Mesenteric fat pad (tissue), 1 donor: ENCODE results near the gene SIK3. TPM values are rescaled to one million over a fixed set of nuclear protein-coding genes. Genes with fewer than 3 reads are reported as not detected.

Experiments
- DNase-seq: peaks from one replicate; pipeline ENCODE4 v3.0.0-alpha.2; 2020; ENCODE audit warnings: low spot score
- total RNA-seq: library from RNA; stranded (reverse); fragmentation: NEBNext Ultra II Directional; extraction: Animal tissue kit (Norgen Biotek cat#: 25700); gene quantifications from one replicate; pipeline ENCODE4 v1.2.1, GENCODE V29; 2021
- donor health status: DM: yes; HTN: yes; CAD: no.

SIK3 gene
- total RNA-seq, 1 donor from 2014 or later: 39.2 TPM

DNA sequence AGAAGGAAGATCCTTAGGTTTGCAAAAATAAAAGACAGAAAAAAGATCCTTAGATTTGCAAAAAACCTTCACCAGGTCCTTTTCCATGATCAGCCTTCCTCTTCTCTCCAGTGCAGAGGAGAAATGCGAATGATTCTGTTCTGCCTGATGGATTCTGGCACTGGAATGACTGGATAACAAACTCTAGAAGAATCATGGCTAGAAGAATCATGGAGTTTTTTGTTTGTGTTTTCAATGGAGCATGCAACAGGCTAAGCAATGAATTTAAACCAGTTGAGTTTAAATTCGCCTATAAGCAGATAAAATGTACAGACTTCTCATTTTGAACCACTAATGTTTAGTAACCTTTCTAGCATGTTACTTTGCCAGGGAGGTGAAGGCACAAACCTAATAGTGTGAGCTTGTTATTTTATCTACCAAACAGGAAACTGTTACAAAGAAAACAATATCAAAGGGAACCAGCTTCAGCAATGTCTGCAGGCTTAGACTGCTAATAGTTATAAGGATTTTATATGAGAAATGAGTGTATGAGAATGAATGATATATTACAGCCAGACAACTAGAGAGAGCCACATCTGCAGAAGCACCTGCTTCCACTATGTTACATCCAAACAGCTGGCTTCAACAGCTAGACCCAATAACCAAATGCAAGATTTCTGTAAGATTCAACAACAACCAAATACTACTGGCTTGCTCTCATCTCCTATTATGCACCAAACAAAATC is 196.1 kb downstream of the SIK3 start:
- no peak for DNase-seq

DNA sequence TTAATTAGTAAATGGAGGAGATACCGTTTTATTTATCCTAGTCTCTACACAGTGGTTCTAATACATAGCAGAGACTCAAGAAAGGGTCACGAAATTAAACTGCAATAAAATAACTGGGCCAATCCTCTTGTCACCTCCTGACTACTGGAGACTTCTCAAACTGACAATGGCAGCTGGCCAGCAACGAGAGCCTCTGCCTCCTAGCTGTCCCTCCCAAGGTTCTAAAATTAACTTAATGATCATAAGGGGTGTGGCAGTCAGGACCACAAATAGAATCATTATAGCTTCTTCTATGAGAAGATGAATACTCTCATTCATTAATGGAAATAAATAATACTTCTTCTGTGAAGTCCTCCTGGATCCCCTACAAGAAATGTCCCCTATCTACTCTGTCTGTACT is 197.0 kb downstream of the SIK3 start:
- DNase-seq: no peak

DNA sequence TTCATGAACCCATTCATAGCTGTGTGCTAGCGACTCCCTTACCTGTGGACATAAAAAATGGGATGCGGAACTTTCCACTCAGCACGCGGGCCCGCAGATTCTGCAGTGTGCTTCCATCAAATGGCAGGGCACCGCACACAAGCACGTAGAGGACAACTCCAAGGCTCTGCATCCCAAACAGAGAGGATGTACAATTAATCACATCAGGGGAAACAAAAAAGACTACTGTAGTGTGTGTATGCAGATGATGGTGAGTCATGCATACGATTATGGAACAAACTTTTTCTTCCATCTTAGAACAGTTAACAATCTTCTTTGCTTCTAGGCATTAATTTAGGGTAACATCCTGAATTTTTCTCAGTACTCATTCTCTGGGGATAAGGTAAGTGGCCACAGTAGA is 202.0 kb downstream of the SIK3 start:
- no peak for DNase-seq

DNA sequence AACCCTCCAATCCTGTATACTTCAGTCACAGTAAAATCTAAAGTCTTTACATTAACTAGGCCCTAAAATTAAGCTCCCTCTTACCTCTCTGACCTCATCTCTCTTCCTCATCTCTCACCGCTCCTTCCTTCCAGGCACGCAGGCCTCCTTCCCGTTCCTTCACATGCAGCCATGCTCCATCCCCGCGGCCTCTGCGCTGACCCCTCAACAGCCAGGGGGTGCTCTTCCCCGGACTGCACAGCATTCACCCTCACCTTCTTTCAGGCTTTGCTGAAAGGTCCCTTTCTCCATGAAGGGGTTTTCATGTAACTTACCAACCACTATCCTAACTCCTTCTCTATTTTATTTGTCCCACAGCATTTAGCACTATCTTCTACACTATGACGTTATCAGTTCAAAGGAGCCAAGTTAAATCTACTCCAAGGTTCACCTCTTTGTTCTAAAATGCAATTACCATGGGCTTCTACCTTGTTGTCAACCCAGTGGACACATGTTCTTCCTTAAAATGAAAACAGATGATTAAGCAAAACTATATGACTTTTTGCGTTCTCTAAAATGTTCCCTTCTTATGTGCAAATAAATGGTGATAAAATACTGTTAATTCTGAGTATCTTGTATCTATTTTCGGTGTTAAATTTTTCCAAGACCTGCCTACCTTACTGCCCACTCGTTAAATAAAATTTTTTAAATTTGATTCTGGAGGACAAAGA is 203.0 kb downstream of the SIK3 start:
- DNase-seq: no peak

DNA sequence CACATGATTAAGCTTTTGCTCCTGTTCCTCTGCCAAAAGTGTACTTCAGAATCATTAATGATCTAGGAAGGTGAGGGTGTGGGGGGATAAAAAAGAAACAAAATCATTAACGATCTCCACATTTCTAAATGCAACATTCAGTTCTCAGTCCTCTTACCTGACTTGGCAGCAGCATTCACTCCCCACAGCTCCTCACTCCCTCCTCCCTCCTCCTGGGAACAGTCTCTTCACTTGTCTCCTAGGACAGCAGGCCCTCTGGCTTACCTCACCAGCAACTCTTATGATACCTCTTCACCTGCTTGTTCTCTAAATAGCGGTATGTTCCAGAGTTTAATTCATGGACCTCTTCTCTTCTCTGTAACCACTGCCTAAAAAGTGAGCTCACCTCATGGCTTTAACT is 204.3 kb downstream of the SIK3 start:
- no peak for DNase-seq

DNA sequence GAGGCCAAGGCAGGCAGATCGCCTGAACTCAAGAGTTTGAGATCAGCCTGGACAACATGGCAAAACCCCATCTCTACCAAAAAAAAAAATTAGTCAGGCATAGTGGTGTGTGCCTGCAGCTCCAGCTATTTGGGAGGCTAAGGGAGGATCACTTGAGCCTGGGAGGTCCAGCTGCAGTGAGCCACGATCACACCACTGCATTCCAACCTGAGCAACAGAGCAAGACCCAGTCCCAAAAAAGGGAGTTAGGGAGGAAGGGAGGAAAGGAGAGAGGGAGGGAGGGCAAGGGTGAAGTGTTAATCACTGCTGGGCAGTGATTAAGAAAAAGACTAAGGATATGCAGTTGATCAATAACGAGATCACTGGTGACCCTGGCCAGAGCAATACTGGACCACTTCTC is 204.8 kb downstream of the SIK3 start:
- DNase-seq: no peak

DNA sequence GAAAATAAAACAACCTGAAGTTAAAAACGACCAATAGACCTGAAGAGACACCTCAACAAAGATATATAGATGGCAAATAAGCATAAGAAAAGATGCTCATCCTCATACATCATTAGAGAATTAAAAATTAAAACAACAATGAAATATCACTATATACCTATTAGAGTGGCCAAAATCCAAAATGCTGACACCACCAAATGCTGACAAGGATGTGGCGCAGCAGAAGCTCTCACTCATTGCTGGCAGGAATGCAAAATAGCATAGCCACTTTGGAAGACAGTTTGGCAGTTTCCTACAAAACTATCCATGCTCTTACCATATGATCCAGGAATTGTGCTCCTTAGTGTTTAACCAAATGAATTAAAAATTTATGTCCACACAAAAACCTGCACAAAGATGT is 205.9 kb downstream of the SIK3 start:
- DNase-seq: no peak

DNA sequence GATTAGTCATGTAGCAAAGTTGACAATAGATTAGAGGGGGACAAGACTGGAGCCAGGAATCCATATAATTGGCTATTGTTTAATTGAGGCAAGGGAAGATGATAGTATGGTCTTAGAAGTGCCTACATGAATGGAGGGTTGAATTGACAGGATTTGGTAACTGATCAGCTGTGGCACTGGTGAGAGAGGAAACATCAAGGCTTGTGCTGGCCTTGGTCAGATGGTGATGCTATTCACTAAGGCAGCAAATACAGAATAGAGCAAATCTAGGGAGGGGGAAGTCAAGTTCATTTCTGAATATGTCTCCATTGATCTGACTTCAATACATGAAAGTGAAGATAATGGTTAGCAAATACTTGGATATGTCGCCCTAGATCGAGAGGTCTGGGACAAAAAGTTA is 206.5 kb downstream of the SIK3 start:
- no peak for DNase-seq

DNA sequence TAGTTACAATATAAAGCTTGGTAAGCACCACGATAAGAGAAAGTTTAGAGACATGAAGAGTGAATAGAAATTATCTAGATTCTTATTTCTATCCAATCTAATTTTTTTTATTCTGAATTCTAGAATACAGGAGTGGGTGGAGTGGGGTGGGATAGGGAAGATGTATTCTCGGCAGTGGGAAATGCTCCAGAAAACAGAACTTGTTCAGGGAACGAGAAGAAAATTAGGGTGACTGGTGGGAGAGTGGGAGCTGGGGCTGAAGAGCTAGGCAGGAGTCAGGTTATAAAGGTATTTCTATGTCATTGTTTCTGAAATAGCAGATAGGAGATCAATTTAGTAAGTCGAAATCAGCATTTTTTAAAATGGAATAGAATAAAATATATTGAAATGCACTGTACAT is 207.6 kb downstream of the SIK3 start:
- no peak for DNase-seq

DNA sequence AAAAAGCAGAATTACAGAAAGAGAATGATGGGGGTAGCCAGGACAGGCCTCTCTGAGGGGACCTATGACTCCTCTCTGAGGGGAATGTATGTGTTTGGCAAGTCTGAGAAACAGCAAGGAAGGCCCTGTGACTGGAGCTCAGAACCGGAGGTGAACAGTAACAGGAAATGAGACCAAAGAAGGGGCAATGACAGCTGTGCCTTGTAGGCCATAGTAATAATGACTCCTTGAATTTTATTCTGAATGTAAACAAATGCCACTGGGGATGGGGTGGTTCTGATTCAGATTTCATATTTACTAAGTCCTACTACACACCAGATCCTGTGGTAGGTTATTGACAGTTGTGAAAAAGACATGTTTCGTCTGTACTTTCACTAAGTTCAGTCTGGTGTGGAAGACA is 208.0 kb downstream of the SIK3 start:
- DNase-seq: no peak

DNA sequence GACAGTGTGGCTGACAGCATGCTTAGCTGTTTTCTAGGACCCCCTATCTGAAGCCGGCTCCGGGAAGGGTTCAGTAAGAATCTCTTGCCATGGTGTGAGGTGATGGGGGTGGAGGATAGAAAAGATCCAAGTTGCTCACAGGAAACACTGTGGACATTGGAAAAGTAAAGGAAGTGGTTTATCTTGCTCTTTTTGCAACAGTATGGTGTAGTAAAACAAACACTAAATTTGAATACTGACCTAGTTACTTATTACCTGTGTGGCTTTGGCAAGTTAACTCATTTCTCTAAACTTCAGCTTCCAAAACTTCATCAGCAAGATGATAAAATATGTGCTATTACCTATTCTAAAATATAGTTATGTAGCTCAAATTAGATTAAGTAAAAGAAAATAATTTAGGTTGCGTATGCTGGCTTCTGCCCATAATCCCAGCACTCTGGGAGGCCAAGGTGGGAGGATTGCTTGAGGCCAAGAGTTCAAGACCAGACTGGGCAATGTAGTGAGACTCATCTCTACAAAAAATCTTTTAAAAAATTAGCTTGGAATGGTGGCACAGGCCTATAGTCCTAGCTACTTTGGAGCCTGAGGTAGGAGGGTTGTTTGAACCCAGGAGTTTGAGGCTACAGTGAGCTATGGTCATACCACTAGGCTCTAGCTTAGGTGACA is 209.2 kb downstream of the SIK3 start:
- DNase-seq: no peak

DNA sequence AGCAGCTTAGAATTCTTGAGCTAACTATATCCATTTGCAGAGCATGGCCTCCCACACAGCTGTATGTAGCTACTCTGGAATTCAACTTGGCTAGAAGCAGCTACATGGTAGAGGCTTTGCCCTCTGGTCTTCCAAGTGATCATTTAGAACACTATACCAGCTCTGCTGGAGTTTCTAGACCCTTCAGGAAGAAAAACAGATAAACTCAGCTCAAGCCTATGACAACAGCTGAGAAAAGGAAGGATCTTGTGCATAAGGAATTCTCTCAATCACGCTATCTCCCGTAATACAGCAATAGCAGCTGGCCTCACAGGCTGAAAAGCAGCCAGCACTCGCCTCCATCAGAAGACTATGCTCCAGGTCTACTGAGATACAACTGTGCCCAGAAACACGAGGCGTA is 210.2 kb downstream of the SIK3 start:
- DNase-seq: no peak

DNA sequence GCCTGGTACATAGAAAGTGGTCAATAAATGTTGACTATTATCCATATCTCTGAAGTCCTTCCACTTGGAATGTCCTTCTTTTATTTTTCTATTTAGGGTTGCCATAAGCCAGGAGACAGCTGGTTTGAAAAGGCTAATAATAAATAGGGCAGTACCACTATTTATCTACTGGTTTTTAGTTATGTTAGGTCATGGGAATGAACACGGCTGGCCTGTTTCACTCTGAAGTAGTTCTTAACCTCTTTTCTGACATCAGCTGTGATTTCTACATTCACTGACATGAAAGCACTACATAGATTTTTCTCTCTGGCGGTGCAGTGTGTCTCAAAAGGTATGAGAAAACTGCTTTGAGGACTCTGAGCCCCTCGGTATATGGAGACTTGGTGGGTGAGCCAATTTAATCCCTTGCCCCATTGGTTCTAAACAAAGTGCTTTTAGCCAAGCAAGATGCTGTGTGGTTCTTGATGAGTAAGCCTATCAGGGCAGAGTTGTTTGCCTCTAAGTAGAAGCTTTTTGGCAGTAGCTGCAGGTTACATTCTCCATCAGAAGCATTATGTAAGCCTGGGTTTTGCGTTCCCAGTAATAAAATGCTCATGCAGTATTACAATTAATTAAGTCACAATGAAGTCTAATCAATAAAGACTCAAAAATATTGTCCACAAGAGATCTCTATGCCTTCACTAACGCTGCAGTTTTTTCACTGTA is 212.1 kb downstream of the SIK3 start:
- no peak for DNase-seq

DNA sequence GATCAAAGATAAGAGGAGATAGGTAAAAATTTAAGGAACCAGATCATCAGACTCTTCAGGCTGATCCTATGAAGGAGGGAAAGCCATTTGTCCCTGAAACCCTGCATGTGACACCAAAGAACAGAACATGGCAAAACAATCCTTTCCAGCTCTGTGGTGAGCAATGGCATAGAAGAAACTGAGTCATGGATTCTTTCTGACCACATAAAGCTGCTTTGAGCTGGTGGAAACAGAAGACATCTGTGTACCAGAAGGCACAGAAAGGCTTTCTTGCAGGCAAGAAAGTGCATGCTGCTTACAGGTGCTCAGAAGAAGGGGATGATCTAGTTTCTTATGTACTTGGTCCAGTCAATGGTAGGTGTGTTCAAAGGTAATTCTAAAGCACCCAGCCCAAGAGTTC is 215.8 kb downstream of the SIK3 start:
- DNase-seq: no peak

DNA sequence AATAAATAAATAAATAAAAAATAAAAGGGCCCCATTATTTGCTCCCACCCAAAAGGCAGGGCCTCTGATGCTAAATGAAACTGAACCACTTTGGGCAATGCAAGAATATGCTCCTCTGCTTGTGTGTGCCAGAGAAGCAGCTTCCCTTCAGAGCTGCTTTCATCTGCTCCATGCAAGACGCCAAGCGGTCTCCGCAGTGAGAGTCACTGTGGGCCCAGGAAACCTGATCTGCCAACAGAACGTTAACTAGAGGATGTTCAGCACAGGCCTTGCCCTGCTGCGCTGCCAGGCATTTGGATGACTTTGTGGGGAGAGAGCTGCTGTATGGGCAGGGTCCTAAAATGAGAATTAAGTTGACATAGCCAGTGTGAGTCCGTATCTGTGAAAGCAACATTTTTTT is 217.1 kb downstream of the SIK3 start:
- DNase-seq: no peak

DNA sequence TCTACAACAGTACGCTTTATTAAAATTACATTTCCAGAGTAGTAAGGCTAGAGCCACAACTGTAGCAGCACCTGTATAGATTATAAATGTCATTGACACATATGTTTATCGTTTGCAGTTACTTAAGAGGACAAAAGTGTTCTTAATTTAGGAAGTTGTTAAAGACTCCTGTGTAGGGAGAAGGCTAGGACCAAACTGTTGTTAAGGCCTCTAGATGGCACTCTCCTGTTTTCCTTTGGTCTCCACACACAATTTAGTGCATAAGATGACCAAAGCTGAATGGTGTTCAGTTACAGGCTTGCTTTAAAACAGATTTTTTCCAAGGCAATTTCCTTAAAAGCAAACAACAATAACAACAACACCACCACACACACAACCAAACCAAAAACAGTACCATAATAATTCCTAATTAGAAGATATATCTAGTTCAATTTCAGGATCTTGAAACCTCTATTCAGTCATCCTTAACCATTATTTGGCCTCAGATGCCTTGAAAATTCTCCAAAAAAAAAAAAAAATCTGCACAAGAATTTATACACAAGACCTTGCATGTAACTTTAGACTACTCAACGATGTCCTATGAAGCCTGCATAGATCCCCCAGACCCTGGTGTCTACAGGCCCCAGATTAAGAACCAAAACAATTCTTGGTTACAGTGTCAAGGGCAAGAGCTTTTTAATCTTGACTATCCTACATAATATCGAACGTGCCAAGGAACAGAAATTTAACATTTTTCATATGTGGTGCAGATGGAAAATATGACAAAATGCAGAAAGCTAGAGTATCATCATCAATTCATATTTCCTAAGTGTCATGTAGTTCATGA is 218.2 kb downstream of the SIK3 start:
- no peak for DNase-seq

DNA sequence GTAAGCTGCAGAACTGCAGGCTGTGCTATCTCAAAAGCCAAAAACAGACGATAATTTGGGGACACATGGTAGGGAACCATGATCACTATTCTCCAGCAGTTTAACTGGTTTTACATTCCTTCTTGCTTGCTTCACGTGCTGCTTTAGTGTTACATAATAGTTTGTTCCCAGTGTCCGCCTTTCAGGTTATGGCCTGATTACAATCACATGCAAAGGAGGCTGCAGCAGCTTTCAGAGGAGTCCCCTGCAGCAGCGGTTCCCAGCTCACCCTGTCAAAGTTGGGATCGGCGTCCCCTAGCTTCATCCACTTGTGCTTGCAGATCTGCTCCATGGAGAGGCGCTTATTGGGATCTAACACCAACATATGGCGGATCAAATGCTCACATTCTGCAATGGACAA is 221.6 kb downstream of the SIK3 start:
- DNase-seq: no peak

DNA sequence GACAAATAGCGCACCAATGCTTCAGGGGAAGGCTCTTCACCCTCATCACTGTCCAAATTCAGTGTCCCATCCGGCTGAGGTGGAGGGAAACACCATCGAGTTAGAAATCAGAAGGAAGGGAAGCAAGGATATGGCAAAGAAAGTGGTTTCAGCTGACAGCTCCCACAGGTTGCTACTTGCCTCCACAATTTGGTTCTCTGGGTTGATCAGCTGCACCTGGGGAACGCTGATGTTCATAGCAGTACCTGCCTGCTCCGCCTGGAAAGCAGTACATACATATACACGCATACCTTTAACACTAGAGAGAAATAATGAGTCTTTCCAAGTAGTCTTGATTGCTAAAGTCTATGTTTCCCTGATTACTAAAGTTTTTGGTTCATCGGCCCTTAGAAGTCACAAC is 223.0 kb downstream of the SIK3 start:
- DNase-seq: no peak

DNA sequence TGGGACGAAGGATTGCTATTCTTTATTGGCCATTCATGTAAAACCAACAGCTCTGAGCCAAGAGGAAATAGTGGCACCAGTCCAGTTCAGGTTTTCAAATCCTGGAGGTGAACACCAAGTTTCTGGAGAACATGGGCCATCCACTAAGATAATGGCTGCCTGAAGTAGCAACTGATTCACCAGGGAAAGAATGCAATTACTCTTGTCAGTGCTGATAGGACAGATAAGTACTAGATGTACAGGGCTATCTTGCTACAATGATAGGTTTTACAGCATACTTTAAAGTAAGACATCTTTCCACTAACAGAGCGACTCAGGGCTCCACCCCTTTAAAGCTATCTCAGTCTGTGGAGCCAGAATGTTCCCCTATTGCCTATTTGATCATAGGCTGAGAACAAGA is 224.0 kb downstream of the SIK3 start:
- DNase-seq: no peak

DNA sequence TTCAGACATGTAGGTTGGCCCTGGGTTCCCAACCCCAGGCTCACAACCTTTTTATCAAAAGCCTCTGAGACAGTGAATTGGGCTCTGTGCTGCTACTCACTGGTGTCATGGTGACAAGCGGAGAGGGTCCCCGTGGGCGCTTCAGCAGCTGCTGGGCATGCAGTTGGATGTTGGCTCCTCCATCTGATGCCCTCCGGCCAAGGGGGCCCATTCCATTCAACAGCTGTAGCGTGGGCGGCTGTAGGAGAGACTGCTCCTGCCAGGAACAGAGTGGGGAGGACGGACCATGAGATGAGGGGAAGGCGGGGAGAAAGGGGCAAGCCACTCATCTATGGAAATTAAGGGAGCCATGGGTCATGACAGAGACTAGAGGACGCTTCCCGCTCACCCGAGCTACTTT is 224.8 kb downstream of the SIK3 start:
- no peak for DNase-seq

DNA sequence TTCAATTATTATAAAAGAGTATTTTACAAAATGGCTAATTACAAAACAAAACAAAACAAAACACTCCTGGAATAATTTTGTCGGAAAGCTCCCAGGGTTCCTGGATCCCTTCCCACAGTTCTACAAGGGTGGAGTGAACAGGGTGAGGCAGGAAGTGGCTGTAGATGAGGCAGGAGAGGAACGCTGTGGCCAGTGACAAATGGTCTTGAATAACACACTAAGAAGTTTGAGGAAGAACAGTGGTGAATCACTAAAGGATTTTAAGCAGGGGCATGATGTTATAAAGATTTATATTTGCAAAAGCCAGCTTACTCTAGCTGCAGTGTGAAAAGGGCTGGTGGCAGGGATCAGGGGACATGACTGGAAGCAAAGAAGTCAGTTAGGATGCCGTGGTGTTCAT is 227.0 kb downstream of the SIK3 start:
- no peak for DNase-seq
